GM23248 (cell line): ENCODE data around the gene VWF.

Source experiments
- EZH2 ChIP-seq: fragments of 200-600 bp; sonication (generic); IDR thresholded peaks from 2 replicates; pipeline ENCODE4 v1.6.1; 2018; ENCODE audit warnings: antibody characterized with exemption, mild to moderate bottlenecking; ENCODE audit not compliant: insufficient read depth, poor library complexity, severe bottlenecking
- EZH2phosphoT487 ChIP-seq: fragments of 200-600 bp; sonication (generic); IDR thresholded peaks from 2 replicates; pipeline ENCODE4 v1.6.1; 2018; ENCODE audit warnings: antibody characterized with exemption, moderate library complexity, mild to moderate bottlenecking, low read depth; ENCODE audit not compliant: insufficient read depth

DNA sequence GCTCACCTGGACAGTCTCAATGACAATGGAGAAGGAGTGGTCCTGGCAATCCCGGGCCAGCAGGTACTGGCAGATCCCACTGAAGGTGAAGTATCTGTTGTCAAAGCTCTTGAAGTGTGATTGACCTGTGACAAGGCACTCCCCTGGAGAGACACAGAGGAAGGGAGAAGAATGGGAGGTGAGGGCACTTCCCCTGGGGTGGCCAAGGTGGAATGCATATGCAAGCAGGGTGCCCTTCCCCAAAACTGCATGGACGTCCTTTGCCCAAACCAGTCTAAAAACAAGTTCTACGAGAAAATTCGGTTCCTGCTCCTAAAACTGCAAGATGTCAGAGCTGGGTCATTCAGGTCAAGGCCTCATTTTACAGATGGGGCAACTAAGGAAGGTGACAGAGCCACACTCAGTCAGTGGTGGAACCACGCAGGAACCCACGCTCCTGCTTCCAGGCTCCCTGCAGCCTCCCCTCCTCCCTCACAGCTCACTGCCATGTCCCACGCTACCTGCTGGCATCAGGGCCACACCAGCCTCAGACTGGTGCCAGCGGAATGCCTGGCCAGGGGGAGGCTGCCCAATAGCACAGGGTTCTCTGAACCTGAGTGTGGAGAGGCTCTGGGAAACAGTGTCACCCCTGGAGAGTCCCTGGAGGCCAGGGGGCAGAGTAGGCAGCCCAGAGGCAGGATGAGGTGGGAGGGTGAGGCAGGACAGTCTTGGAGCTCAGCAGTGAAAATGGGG, 59.2 kb downstream of the VWF start:
- TF ChIP-seq EZH2phosphoT487 (no peak), EZH2 (no peak)
